Endothelial cell of umbilical vein (primary cell): Measurements from ENCODE around the gene ACSS1. TPM values are rescaled to one million over a fixed set of nuclear protein-coding genes. Genes with fewer than 3 reads are reported as not detected.

ENCODE experiments used
- BruUV-seq: library from RNA; stranded (reverse); fragments of 400-500 nt; replicated peaks from 2 replicates; lab custom pipeline; 2021; lab: Mats Ljungman, UMichigan
- CTCF ChIA-PET: fragments of 300-600, 350-600 bp; sonication (Branson Sonifier 250); formaldehyde crosslinking; loops from one replicate; lab custom pipeline; 2021; ENCODE audit warnings: antibody characterized with exemption, inconsistent platforms; lab: Charles Lee
- POLR2A ChIA-PET: fragments of 300-600, 350-600 bp; sonication (Branson Sonifier 250); formaldehyde crosslinking; loops from one replicate; lab custom pipeline; 2021; ENCODE audit warnings: antibody characterized with exemption, inconsistent platforms; lab: Charles Lee
- DNase-seq: peaks from one replicate; pipeline ENCODE4 v3.0.0-alpha.2; 2011; ENCODE audit warnings: low read depth, low spot score
- FAIRE-seq: peaks from 2 replicates; lab custom pipeline; 2011; peaks lifted over from hg19 to GRCh38; lab: Jason Lieb, UNC
- H2AFZ ChIP-seq: 2 replicates; pipeline ENCODE4 v1.6.0; 2012; ENCODE audit warnings: low read depth, low read length, control low read depth, inconsistent platforms
- H3K27ac ChIP-seq: 2 replicates; pipeline ENCODE4 v1.5.1; 2011; ENCODE audit warnings: low read depth, mild to moderate bottlenecking, control low read depth, low read length, moderate library complexity; ENCODE audit not compliant: insufficient read depth
- H3K27me3 ChIP-seq, 2 experiments: 2 replicates each; pipeline versions ENCODE4 v1.6.0 to v1.6.1; 2011; ENCODE audit warnings: low read length in 2 of 2, mixed read lengths in 1 of 2; ENCODE audit not compliant: control insufficient read depth in 2 of 2, insufficient read depth in 2 of 2
- H3K36me3 ChIP-seq, 2 experiments: 2 replicates in 1 of 2; 3 replicates in 1 of 2; pipeline ENCODE4 v1.5.1; 2011; ENCODE audit warnings: low read length in 2 of 2, mild to moderate bottlenecking in 1 of 2, moderate library complexity in 1 of 2; ENCODE audit not compliant: control insufficient read depth in 2 of 2, insufficient read depth in 2 of 2; ENCODE audit errors: extremely low read depth in 1 of 2
- H3K4me1 ChIP-seq: 3 replicates; pipeline ENCODE4 v1.5.1; 2011; ENCODE audit warnings: mild to moderate bottlenecking, low read length; ENCODE audit not compliant: control insufficient read depth, insufficient read depth; ENCODE audit errors: extremely low read depth
- H3K4me2 ChIP-seq: 2 replicates; pipeline ENCODE4 v1.6.1; 2011; ENCODE audit warnings: low read length, control low read depth, mixed read lengths; ENCODE audit not compliant: insufficient read depth
- H3K4me3 ChIP-seq, 3 experiments: fragments of 200-600 bp in 1 of 3; sonication (generic), shearing (Covaris generic) in 1 of 3; replicated peaks in 1 of 3; 2 replicates each; pipeline ENCODE4 v1.5.1; 2011 to 2016; ENCODE audit warnings: control low read depth in 3 of 3, low read length in 3 of 3, mild to moderate bottlenecking in 2 of 3, inconsistent platforms in 1 of 3, low read depth in 1 of 3, moderate library complexity in 1 of 3; ENCODE audit not compliant: insufficient read depth in 1 of 3
- H3K79me2 ChIP-seq: 2 replicates; pipeline ENCODE4 v1.6.0; 2012; ENCODE audit warnings: low read length, inconsistent platforms; ENCODE audit not compliant: control insufficient read depth, insufficient read depth
- H3K9ac ChIP-seq: replicated peaks from 2 replicates; pipeline ENCODE3; 2011; ENCODE audit warnings: low read length, control low read depth; ENCODE audit not compliant: insufficient read depth; ENCODE audit errors: extremely low read depth
- H3K9me1 ChIP-seq: replicated peaks from 3 replicates; pipeline ENCODE4 v1.6.0; 2011; ENCODE audit warnings: mild to moderate bottlenecking, low read length; ENCODE audit not compliant: control insufficient read depth, insufficient read depth; ENCODE audit errors: extremely low read depth
- H3K9me3 ChIP-seq: replicated peaks from 2 replicates; pipeline ENCODE4 v1.5.1; 2012; ENCODE audit warnings: low read length, inconsistent platforms; ENCODE audit not compliant: control insufficient read depth, insufficient read depth
- H4K20me1 ChIP-seq: replicated peaks from 2 replicates; pipeline ENCODE3; 2011; ENCODE audit warnings: mild to moderate bottlenecking, low read length; ENCODE audit not compliant: control insufficient read depth, insufficient read depth; ENCODE audit errors: extremely low read depth
- CTCF ChIP-seq, 2 donors: IDR thresholded peaks; 1 replicate in 1 of 2; 2 replicates in 1 of 2; pipeline ENCODE4 v1.5.1; 2011; ENCODE audit warnings: low read length in 2 of 2, mild to moderate bottlenecking in 2 of 2, moderate library complexity in 2 of 2, control low read depth in 1 of 2, inconsistent platforms in 1 of 2, low read depth in 1 of 2; ENCODE audit not compliant: insufficient read depth in 1 of 2; ENCODE audit errors: extremely low read depth in 1 of 2
- EZH2 ChIP-seq: IDR thresholded peaks from 2 replicates; pipeline ENCODE4 v1.6.1; 2012; ENCODE audit warnings: borderline replicate concordance, low read depth, mild to moderate bottlenecking, moderate library complexity, low read length, inconsistent platforms; ENCODE audit not compliant: severe bottlenecking
- FOS ChIP-seq: IDR thresholded peaks from 2 replicates; pipeline ENCODE4 v1.6.1; 2011; ENCODE audit warnings: mild to moderate bottlenecking, low read length, moderate library complexity, borderline replicate concordance; ENCODE audit not compliant: insufficient read depth
- GATA2 ChIP-seq: IDR thresholded peaks from 2 replicates; pipeline ENCODE4 v1.7.0; 2011; ENCODE audit warnings: low read depth, mild to moderate bottlenecking, moderate library complexity, mixed read lengths, low read length; ENCODE audit not compliant: insufficient read length, insufficient read depth
- JUN ChIP-seq: IDR thresholded peaks from 2 replicates; pipeline ENCODE4 v1.6.1; 2011; ENCODE audit warnings: borderline replicate concordance, low read depth; ENCODE audit not compliant: insufficient read length, insufficient read depth
- MAX ChIP-seq: IDR thresholded peaks from 2 replicates; pipeline ENCODE4 v1.6.1; 2011; ENCODE audit not compliant: insufficient read depth, insufficient read length
- MYC ChIP-seq: IDR thresholded peaks from one replicate; pipeline ENCODE4 v1.6.1; 2011; ENCODE audit warnings: mild to moderate bottlenecking, low read depth, low read length
- POLR2A ChIP-seq: IDR thresholded peaks from 2 replicates; pipeline ENCODE4 v1.6.1; 2012; ENCODE audit warnings: low read depth, mild to moderate bottlenecking, control low read depth, low read length
- POLR2AphosphoS5 ChIP-seq: IDR thresholded peaks from 2 replicates; pipeline ENCODE4 v1.6.1; 2012; ENCODE audit warnings: low read depth, mild to moderate bottlenecking, control low read depth, low read length, moderate library complexity; ENCODE audit not compliant: insufficient read depth
- dilution Hi-C: fragments of 300-500 bp; cut with MboI; formaldehyde crosslinking; loops from one replicate; pipeline ENCODE4 v1.15.0; 2019; ENCODE audit warnings: low sequenced_read_pairs; ENCODE audit not compliant: extremely low pct_ligation_motif_present
- intact Hi-C: fragments of 100-400 bp; cut with micrococcal nuclease; formaldehyde crosslinking; loops from one replicate; pipeline ENCODE4 v1.10.0; 2022
- polyA plus RNA-seq, 4 experiments: library from polyadenylated mRNA; depleted of rRNA in 3 of 4; stranded (reverse) in 3 of 4; unstranded in 1 of 4; fragments of >200 nt; gene quantifications; 2 replicates each; pipeline versions ENCODE4 v1.2.1 to v1.2.3, GENCODE V29; 2011 to 2012; ENCODE audit warnings: missing spikeins in 1 of 4
- total RNA-seq: library from RNA; stranded (reverse); gene quantifications from 2 replicates; pipeline ENCODE4 v1.2.3, GENCODE V29; 2021

ACSS1 gene
- total and polyA plus RNA-seq, 2 donors (not counting 3 experiments of a cell fraction or from before 2014, with no cell fraction given): 6.2 to 17.9 TPM

DNA sequence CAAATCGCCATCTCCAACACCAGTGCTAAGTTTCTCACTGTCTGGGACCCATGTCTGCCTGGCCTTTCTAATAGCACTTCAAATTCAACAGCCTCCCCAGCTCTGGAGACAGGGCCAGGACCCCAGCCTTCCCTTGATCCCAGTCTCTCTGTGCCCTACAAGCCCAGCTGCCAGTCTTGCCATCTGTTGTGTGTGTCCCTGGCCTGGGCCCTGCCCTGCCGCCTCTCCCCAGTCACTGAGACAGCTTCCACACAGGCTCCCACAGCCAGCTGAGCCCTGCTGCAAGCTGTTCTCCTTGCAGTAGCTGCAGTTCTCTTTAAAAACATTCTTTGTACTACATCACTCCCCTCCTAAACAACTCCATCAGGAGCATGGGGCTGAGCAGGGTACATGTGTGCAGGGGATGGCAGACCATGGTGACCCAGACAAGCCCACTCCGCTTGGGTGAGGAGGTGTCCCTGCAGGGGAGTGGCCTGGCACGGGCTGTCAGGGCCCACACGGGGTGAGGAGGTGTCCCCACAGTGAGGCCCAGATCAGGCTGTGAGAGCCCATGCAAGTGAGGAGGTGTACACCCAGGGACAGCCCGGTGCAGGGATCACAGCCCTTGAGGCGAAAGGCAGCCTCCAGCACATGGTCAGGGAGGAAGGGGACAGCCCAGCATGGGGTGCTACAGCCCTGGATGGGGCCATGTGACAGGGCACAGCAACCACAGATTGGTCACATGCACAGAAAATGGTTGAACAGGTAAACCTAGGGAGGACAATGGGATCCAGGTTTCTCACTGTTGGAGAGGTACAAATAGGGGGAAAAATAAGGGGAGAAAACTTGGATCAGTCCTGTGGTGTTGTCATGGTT lies 92.6 kb downstream of the ACSS1 start:
- Histone ChIP-seq H2AFZ (no peak overlapping the region), H4K20me1 (no peaks in the 10 kb centered on the region), H3K36me3 (peaks cover 8 to 20% of the 10 kb centered on the region in 2 experiments), H3K27ac (no peak overlapping the region), H3K79me2 (no peaks in the 10 kb centered on the region), H3K9me1 (no peaks in the 10 kb centered on the region), H3K9me3 (no peaks in the 10 kb centered on the region), H3K9ac (no peak overlapping the region), H3K4me1 (no peaks in the 10 kb centered on the region), H3K4me3 (no peak overlapping the region), H3K27me3 (no peaks in the 10 kb centered on the region), H3K4me2 (no peak overlapping the region)
- no TSS peak for BruUV-seq
- ChIA-PET POLR2A (no interaction called here), CTCF (no interaction called here)
- intact Hi-C loops: no loop called here
- no peak for TF ChIP-seq FOS
- no peak for TF ChIP-seq MAX
- no peak for TF ChIP-seq POLR2AphosphoS5
- TF ChIP-seq CTCF (IDR thresholded peaks at IDR 0.05; ENCODE audit: extremely low read depth in 1 of 2, insufficient read depth in 1 of 2, low read depth in 1 of 2, low read length in 2 of 2): no peak
- TF ChIP-seq POLR2A: no peak
- no peak for TF ChIP-seq GATA2
- no peak for TF ChIP-seq MYC
- no peak for TF ChIP-seq EZH2
- TF ChIP-seq JUN: no peak
- FAIRE-seq (no peak), DNase-seq (no peak)
- dilution Hi-C loops: no loop called here
